ENCODE measurements around the gene SPSB2.

- TF ChIP-seq POLR2A (IDR thresholded peaks at IDR 0.05) (no peak), CTCF (IDR thresholded peaks at IDR 0.05) (no peak), EP300 (IDR thresholded peaks at IDR 0.05) (no peak)
Measured at GRCh38 chr12:6894321-6894720, 21.2 kb upstream of the SPSB2 start.

Data from tibial nerve (tissue), 4 donors.